Hepatocyte (in vitro differentiated cells): Measurements from ENCODE around the gene ERVW-1. TPM values are rescaled to one million over a fixed set of nuclear protein-coding genes. Genes with fewer than 3 reads are reported as not detected.
"Not testable (repeated sequence)": the region's sequence is repeated elsewhere in the genome, so short reads cannot be mapped to it uniquely, and the experiment has no call there.

ENCODE experiments used
- DNase-seq: peaks from one replicate; pipeline ENCODE4 v3.0.0-alpha.2; 2016; ENCODE audit warnings: low spot score
- H2AFZ ChIP-seq: fragments of 200-600 bp; sonication (generic); 2 replicates; pipeline ENCODE4 v1.6.0; 2016; ENCODE audit warnings: antibody characterized with exemption, mild to moderate bottlenecking
- H3K27ac ChIP-seq: fragments of 200-600 bp; sonication (generic); 2 replicates; pipeline ENCODE4 v1.5.1; 2016; ENCODE audit warnings: mild to moderate bottlenecking
- H3K27me3 ChIP-seq: fragments of 200-600 bp; sonication (generic); 2 replicates; pipeline ENCODE4 v1.6.1; 2016
- H3K36me3 ChIP-seq: fragments of 200-600 bp; sonication (generic); replicated peaks from 2 replicates; pipeline ENCODE4 v1.5.1; 2016; ENCODE audit warnings: low read depth; ENCODE audit not compliant: insufficient read depth
- H3K4me1 ChIP-seq: fragments of 200-600 bp; sonication (generic); 2 replicates; pipeline ENCODE4 v1.5.1; 2016; ENCODE audit warnings: mild to moderate bottlenecking, moderate library complexity; ENCODE audit not compliant: insufficient read depth
- H3K4me2 ChIP-seq: fragments of 200-600 bp; sonication (generic); 2 replicates; pipeline ENCODE4 v1.6.0; 2016
- H3K4me3 ChIP-seq: fragments of 200-600 bp; sonication (generic); 2 replicates; pipeline ENCODE4 v1.5.1; 2016; ENCODE audit warnings: mild to moderate bottlenecking
- H3K79me2 ChIP-seq: fragments of 200-600 bp; sonication (generic); 2 replicates; pipeline ENCODE4 v1.6.0; 2017; ENCODE audit warnings: mild to moderate bottlenecking
- H3K9me2 ChIP-seq: fragments of 200-600 bp; sonication (generic); replicated peaks from 2 replicates; pipeline ENCODE4 v1.6.0; 2017; ENCODE audit warnings: mild to moderate bottlenecking; ENCODE audit not compliant: insufficient read depth
- H3K9me3 ChIP-seq: fragments of 200-600 bp; sonication (generic); 2 replicates; pipeline ENCODE4 v1.5.1; 2016; ENCODE audit warnings: low read depth, mild to moderate bottlenecking
- H4K20me1 ChIP-seq: fragments of 200-600 bp; sonication (generic); 2 replicates; pipeline ENCODE4 v1.6.0; 2016; ENCODE audit warnings: mild to moderate bottlenecking; ENCODE audit not compliant: insufficient read depth, poor library complexity, severe bottlenecking
- EZH2 ChIP-seq: fragments of 200-600 bp; sonication (generic); IDR thresholded peaks from 2 replicates; pipeline ENCODE4 v1.6.1; 2016; ENCODE audit warnings: antibody characterized with exemption, mild to moderate bottlenecking, borderline replicate concordance
- EZH2phosphoT487 ChIP-seq: fragments of 200-600 bp; sonication (generic); IDR thresholded peaks from one replicate; pipeline ENCODE4 v1.6.1; 2018; ENCODE audit warnings: antibody characterized with exemption, mild to moderate bottlenecking, low read depth, moderate library complexity; ENCODE audit not compliant: unreplicated experiment, severe bottlenecking
- WGBS: methylation state at CpG from one replicate; pipeline ENCODE4 v1.1.6; 2016; ENCODE audit warnings: low lambda C conversion rate; ENCODE audit errors: missing lambda C conversion rate; 5-methylcytosine and 5-hydroxymethylcytosine counted together
- polyA plus RNA-seq: library from polyadenylated mRNA; unstranded; fragments of >200 nt; fragmentation: Nextera tagmentation; extraction: Ambion mirVana; gene quantifications from 2 replicates; pipeline ENCODE4 v1.2.1, GENCODE V29; 2016
- total RNA-seq: library from RNA; depleted of rRNA; stranded (reverse); fragments of >200 nt; gene quantifications from 2 replicates; pipeline ENCODE4 v1.2.3, GENCODE V29; 2014
- TF ChIP-seq, protein P1 (sequence below): fragments of 200-600 bp; sonication (generic); IDR thresholded peaks from 2 replicates; pipeline ENCODE4 v1.5.1; 2016; ENCODE audit warnings: antibody characterized with exemption, mild to moderate bottlenecking; ENCODE audit not compliant: poor library complexity

ERVW-1 gene
- total and polyA plus RNA-seq, 2 experiments from 2014 or later, result 0.23 to 0.37 TPM

DNA sequence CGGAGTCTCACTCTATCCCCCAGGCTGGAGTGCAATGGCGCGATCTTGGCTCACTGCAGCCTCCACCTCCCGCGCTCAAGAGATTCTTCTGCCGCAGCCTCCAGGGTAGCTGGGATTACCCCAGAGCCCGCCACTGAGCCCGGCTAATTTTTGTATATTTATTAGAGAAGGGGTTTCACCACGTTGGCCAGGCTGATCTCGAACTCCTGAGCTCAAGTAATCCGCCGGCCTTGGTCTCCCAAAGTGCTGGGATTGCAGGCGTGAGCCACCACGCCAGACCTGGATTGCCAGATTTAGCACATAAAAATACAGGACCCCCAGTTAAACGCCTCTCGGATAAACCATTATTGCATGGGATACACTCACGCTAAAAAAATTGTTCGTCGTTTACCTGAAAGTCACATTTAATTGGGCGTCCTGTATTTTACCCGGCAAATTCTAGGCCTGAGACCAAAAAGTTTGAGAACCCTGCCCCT lies 30.8 kb downstream of the ERVW-1 start:
- H3K4me2 ChIP-seq, result peak overlapping the region; percentile 65

DNA sequence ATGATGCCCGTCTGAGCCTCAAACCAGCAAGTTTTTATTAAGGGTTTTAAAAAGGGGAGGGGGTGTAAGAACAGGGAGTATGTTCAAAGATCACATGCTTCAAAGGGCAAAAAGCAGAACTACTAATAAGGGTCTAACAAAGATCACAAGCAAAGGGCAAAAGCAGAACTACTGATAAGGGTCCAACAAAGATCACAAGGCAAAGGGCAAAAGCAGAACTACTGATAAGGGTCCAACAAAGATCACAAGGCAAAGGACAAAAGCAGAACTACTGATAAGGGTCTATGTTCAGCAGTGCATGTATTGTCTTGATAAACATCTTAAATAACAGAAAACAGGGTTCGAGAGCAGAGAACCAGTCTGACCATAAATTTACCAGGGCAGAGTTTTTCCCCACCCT lies 35.0 kb downstream of the ERVW-1 start:
- not testable (repeated sequence) for DNase-seq, H3K27ac ChIP-seq, H3K9me3 ChIP-seq, H3K36me3 ChIP-seq, H3K4me1 ChIP-seq, H3K4me2 ChIP-seq, H2AFZ ChIP-seq, H3K9me2 ChIP-seq, H3K79me2 ChIP-seq, H4K20me1 ChIP-seq, H3K4me3 ChIP-seq, H3K27me3 ChIP-seq
- 72% methylated on average over 2 of the region's 2 CpGs for WGBS

More for the DNA sequence above, 30.8 kb downstream of the ERVW-1 start:
- 60% methylated on average over 21 of the region's 21 CpGs for WGBS
- H3K4me3 ChIP-seq, result no peak overlapping the region
- no peaks in the 10 kb centered on the region for H3K9me3 ChIP-seq
- no peaks in the 10 kb centered on the region for H3K9me2 ChIP-seq
- no peaks in the 10 kb centered on the region for H3K36me3 ChIP-seq
- peak overlapping the region; percentile 85 for H2AFZ ChIP-seq
- no peak for DNase-seq
- H3K27ac ChIP-seq, result peak overlapping the region; percentile 47
- no peaks in the 10 kb centered on the region for H3K27me3 ChIP-seq
- TF ChIP-seq, protein P1, sequence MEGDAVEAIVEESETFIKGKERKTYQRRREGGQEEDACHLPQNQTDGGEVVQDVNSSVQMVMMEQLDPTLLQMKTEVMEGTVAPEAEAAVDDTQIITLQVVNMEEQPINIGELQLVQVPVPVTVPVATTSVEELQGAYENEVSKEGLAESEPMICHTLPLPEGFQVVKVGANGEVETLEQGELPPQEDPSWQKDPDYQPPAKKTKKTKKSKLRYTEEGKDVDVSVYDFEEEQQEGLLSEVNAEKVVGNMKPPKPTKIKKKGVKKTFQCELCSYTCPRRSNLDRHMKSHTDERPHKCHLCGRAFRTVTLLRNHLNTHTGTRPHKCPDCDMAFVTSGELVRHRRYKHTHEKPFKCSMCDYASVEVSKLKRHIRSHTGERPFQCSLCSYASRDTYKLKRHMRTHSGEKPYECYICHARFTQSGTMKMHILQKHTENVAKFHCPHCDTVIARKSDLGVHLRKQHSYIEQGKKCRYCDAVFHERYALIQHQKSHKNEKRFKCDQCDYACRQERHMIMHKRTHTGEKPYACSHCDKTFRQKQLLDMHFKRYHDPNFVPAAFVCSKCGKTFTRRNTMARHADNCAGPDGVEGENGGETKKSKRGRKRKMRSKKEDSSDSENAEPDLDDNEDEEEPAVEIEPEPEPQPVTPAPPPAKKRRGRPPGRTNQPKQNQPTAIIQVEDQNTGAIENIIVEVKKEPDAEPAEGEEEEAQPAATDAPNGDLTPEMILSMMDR, result no peak
- TF ChIP-seq EZH2, result no peak
- TF ChIP-seq EZH2phosphoT487, result no peak
- H3K4me1 ChIP-seq, result peaks cover 17% of the 10 kb centered on the region
- no peaks in the 10 kb centered on the region for H4K20me1 ChIP-seq
- H3K79me2 ChIP-seq, result peaks cover 28% of the 10 kb centered on the region

DNA sequence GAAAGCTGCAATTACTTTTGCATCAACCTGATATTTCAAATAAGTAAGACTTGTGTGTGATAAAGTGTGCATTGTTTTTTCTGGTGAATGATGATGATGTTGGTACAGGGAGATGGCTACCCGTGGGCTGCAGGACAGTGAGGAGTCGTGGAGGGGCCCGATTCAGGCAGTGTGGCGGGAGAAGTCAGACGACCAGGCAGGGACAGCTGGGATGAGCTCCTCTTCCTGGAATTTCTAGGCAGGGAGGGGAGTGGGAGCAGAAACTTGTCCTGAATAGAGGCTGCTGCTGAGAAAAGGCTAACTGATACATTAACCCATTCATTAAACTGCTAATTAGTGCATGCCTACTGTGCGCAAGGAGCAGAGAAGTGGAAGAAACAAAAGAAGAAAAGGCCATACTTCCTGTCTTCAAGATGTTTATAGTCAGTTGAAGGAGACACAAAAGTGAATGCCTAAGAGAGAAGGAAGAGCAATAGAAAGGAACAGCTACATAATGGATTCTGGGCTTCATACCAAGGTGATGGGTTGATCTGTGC lies 39.7 kb downstream of the ERVW-1 start:
- no peaks in the 10 kb centered on the region for H3K27me3 ChIP-seq
- 80% methylated on average over 6 of the region's 6 CpGs for WGBS
- H3K27ac ChIP-seq, result no peak overlapping the region
- no peaks in the 10 kb centered on the region for H3K4me1 ChIP-seq
- H4K20me1 ChIP-seq, result no peaks in the 10 kb centered on the region
- no peak for TF ChIP-seq EZH2
- TF ChIP-seq, protein P1, result no peak
- TF ChIP-seq EZH2phosphoT487, result no peak
- H3K9me2 ChIP-seq, result no peaks in the 10 kb centered on the region
- no peak overlapping the region for H3K4me2 ChIP-seq
- H3K79me2 ChIP-seq, result no peaks in the 10 kb centered on the region
- no peaks in the 10 kb centered on the region for H3K9me3 ChIP-seq
- DNase-seq, result no peak
- no peak overlapping the region for H3K4me3 ChIP-seq
- H3K36me3 ChIP-seq, result no peaks in the 10 kb centered on the region
- no peak overlapping the region for H2AFZ ChIP-seq

DNA sequence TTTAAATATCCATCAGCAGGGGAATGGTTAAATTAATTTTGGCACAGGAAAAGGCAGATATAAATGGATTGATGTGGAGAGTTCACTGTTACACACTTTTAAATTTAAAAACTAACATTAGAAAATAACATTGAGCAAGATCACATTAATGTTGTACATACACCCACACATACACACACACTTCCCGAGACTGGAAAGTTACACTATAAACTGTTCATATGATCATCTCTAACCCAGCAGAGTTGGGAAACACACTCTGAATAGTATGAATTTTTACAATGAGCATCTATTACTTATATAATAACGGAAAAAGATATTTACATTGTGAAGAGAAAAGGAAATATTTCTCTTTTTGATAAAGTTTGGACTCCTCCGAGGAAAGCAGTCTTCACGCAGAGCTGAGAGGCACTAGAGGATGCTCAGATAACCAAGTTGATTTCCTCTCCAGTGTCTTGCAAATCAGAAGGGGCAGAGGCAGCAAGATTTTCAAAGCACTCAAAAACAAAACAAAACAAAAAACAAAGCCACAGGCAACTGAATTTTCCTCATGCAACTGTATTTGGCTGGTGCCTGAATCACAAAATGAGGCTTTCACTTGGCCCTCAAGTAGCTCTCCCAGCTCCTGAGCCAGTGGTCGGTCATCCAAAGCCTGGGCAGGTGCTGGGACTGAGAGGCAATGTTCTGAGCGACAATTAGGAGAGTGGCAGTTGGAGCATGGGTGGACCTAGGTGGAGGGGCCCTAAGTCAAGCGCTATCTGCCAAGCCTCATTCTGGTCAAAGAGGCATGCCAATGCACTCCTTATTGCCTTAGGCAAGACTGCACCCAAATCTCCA lies 40.9 kb downstream of the ERVW-1 start:
- H3K27me3 ChIP-seq, result no peaks in the 10 kb centered on the region
- 77% methylated on average over 7 of the region's 7 CpGs for WGBS
- H3K4me3 ChIP-seq, result no peak overlapping the region
- H3K9me2 ChIP-seq, result no peaks in the 10 kb centered on the region
- no peak overlapping the region for H2AFZ ChIP-seq
- no peak for DNase-seq
- H3K36me3 ChIP-seq, result no peaks in the 10 kb centered on the region
- H3K4me1 ChIP-seq, result no peaks in the 10 kb centered on the region
- H3K9me3 ChIP-seq, result no peaks in the 10 kb centered on the region
- no peaks in the 10 kb centered on the region for H3K79me2 ChIP-seq
- no peak for TF ChIP-seq EZH2
- TF ChIP-seq, protein P1, result no peak
- no peak for TF ChIP-seq EZH2phosphoT487
- H3K27ac ChIP-seq, result no peak overlapping the region
- no peak overlapping the region for H3K4me2 ChIP-seq
- H4K20me1 ChIP-seq, result no peaks in the 10 kb centered on the region
